H9 (cell line): ENCODE data around the gene ITPK1. TPM values are rescaled to one million over a fixed set of nuclear protein-coding genes. Genes with fewer than 3 reads are reported as not detected.

ENCODE experiments used
- DNase-seq: peaks from one replicate; pipeline ENCODE4 v3.0.0-alpha.2; 2017
- H2AFZ ChIP-seq: one replicate; pipeline ENCODE4 v1.6.1; 2013; ENCODE audit warnings: mild to moderate bottlenecking, low read length, control low read depth, moderate library complexity
- H2AK5ac ChIP-seq: 2 replicates; pipeline ENCODE4 v1.6.1; 2013; ENCODE audit warnings: low read length, control low read depth, mixed read lengths; ENCODE audit not compliant: insufficient read length
- H2BK120ac ChIP-seq: one replicate; pipeline ENCODE4 v1.6.1; 2013; ENCODE audit warnings: low read depth, mild to moderate bottlenecking, low read length, control low read depth, inconsistent platforms; ENCODE audit not compliant: poor library complexity, severe bottlenecking
- H2BK12ac ChIP-seq: 2 replicates; pipeline ENCODE4 v1.6.1; 2013; ENCODE audit warnings: low read length, control low read depth, mixed read lengths, low read depth; ENCODE audit not compliant: insufficient read length
- H2BK15ac ChIP-seq: 2 replicates; pipeline ENCODE4 v1.6.1; 2013; ENCODE audit warnings: low read depth, low read length, control low read depth
- H2BK20ac ChIP-seq: one replicate; pipeline ENCODE4 v1.6.1; 2013; ENCODE audit warnings: low read depth, mild to moderate bottlenecking, low read length, control low read depth, inconsistent platforms; ENCODE audit not compliant: poor library complexity, severe bottlenecking
- H2BK5ac ChIP-seq: 2 replicates; pipeline ENCODE4 v1.6.1; 2013; ENCODE audit warnings: low read length, control low read depth, mixed read lengths; ENCODE audit not compliant: insufficient read length
- H3K14ac ChIP-seq: 2 replicates; pipeline ENCODE4 v1.6.1; 2013; ENCODE audit warnings: low read length, control low read depth; ENCODE audit not compliant: insufficient read depth
- H3K18ac ChIP-seq: 2 replicates; pipeline ENCODE4 v1.6.1; 2013; ENCODE audit warnings: low read depth, mild to moderate bottlenecking, mixed read lengths, low read length, control low read depth; ENCODE audit not compliant: insufficient read length
- H3K23ac ChIP-seq: 2 replicates; pipeline ENCODE4 v1.6.1; 2013; ENCODE audit warnings: low read length, control low read depth, mixed read lengths, low read depth; ENCODE audit not compliant: insufficient read length
- H3K23me2 ChIP-seq: 2 replicates; pipeline ENCODE4 v1.6.1; 2013; ENCODE audit warnings: low read depth, mild to moderate bottlenecking, mixed read lengths, low read length, control low read depth; ENCODE audit not compliant: insufficient read length, poor library complexity, severe bottlenecking
- H3K27ac ChIP-seq: 2 replicates; pipeline ENCODE4 v1.5.1; 2013; ENCODE audit warnings: low read length, control low read depth, mixed read lengths, low read depth; ENCODE audit not compliant: insufficient read length
- H3K27me3 ChIP-seq: 2 replicates; pipeline ENCODE4 v1.6.1; 2013; ENCODE audit warnings: low read length, control low read depth, inconsistent platforms; ENCODE audit not compliant: insufficient read depth
- H3K4ac ChIP-seq: 2 replicates; pipeline ENCODE4 v1.6.1; 2013; ENCODE audit warnings: low read depth, mild to moderate bottlenecking, control low read depth, inconsistent platforms, low read length, moderate library complexity
- H3K4me1 ChIP-seq: 2 replicates; pipeline ENCODE4 v1.6.1; 2013; ENCODE audit warnings: low read length, control low read depth, inconsistent platforms; ENCODE audit not compliant: insufficient read depth
- H3K4me2 ChIP-seq: 2 replicates; pipeline ENCODE4 v1.6.1; 2013; ENCODE audit warnings: low read length, control low read depth, mixed read lengths; ENCODE audit not compliant: insufficient read length, insufficient read depth
- H3K56ac ChIP-seq: 2 replicates; pipeline ENCODE4 v1.6.1; 2013; ENCODE audit warnings: low read depth, mild to moderate bottlenecking, mixed read lengths, low read length, control low read depth; ENCODE audit not compliant: insufficient read length
- H3K79me1 ChIP-seq: 2 replicates; pipeline ENCODE4 v1.6.1; 2013; ENCODE audit warnings: low read depth, mild to moderate bottlenecking, moderate library complexity, low read length, control low read depth, inconsistent platforms; ENCODE audit not compliant: insufficient read depth, poor library complexity, severe bottlenecking
- H3K79me2 ChIP-seq: 2 replicates; pipeline ENCODE4 v1.6.1; 2013; ENCODE audit warnings: low read length, control low read depth, inconsistent platforms; ENCODE audit not compliant: insufficient read depth
- H3K9ac ChIP-seq: 2 replicates; pipeline ENCODE4 v1.6.1; 2013; ENCODE audit warnings: low read length, control low read depth, mixed read lengths; ENCODE audit not compliant: insufficient read length; ENCODE audit errors: extremely low read depth
- H3K9me3 ChIP-seq: one replicate; pipeline ENCODE4 v1.6.1; 2013; ENCODE audit warnings: low read depth, low read length, inconsistent platforms; ENCODE audit not compliant: control insufficient read depth
- H3T11ph ChIP-seq: one replicate; pipeline ENCODE4 v1.6.1; 2013; ENCODE audit warnings: mild to moderate bottlenecking, low read length, control low read depth, inconsistent platforms
- H4K20me1 ChIP-seq: one replicate; pipeline ENCODE4 v1.6.1; 2013; ENCODE audit not compliant: control insufficient read depth, insufficient read length, insufficient read depth
- H4K5ac ChIP-seq: 2 replicates; pipeline ENCODE4 v1.6.1; 2013; ENCODE audit warnings: low read depth, mild to moderate bottlenecking, mixed read lengths, low read length, control low read depth; ENCODE audit not compliant: insufficient read length
- H4K8ac ChIP-seq: replicated peaks from 2 replicates; pipeline ENCODE4 v1.6.1; 2013; ENCODE audit warnings: low read length, control low read depth, mixed read lengths, low read depth; ENCODE audit not compliant: insufficient read length
- H4K91ac ChIP-seq: 2 replicates; pipeline ENCODE4 v1.6.1; 2013; ENCODE audit warnings: low read depth, mild to moderate bottlenecking, moderate library complexity, mixed read lengths, low read length, control low read depth; ENCODE audit not compliant: insufficient read length
- H3K27ac Mint-ChIP-seq, 3 experiments: 2 replicates in 2 of 3; 3 replicates in 1 of 3; pipeline ENCODE4 v1.8.0; 2020 to 2021; ENCODE audit warnings: mixed read lengths in 3 of 3, mild to moderate bottlenecking in 1 of 3, moderate library complexity in 1 of 3
- H3K27me3 Mint-ChIP-seq: 2 replicates; pipeline ENCODE4 v1.8.0; 2021; ENCODE audit warnings: low read depth, mild to moderate bottlenecking, moderate library complexity, mixed read lengths
- H3K36me3 Mint-ChIP-seq, 3 experiments: 2 replicates in 2 of 3; 3 replicates in 1 of 3; pipeline ENCODE4 v1.8.0; 2020 to 2021; ENCODE audit warnings: low read depth in 3 of 3, mixed read lengths in 3 of 3; ENCODE audit not compliant: insufficient read depth in 1 of 3
- H3K4me1 Mint-ChIP-seq, 2 experiments: 2 replicates each; pipeline ENCODE4 v1.8.0; 2020; ENCODE audit warnings: mixed read lengths in 2 of 2
- H3K4me3 Mint-ChIP-seq, 2 experiments: 2 replicates in 1 of 2; 3 replicates in 1 of 2; pipeline ENCODE4 v1.8.0; 2020 to 2021; ENCODE audit warnings: mild to moderate bottlenecking in 2 of 2, mixed read lengths in 2 of 2, moderate library complexity in 1 of 2
- H3K9me3 Mint-ChIP-seq, 2 experiments: 2 replicates in 1 of 2; 3 replicates in 1 of 2; pipeline ENCODE4 v1.8.0; 2020; ENCODE audit warnings: mild to moderate bottlenecking in 2 of 2, mixed read lengths in 2 of 2, moderate library complexity in 1 of 2
- WGBS: extraction: QIAGEN DNeasy Blood & Tissue Kit; methylation state at CpG from one replicate; pipeline ENCODE4 v1.1.7; 2013; ENCODE audit warnings: missing lambda C conversion rate, low lambda C conversion rate, mixed read lengths; ENCODE audit not compliant: insufficient read length; ENCODE audit errors: extremely low coverage; 5-methylcytosine and 5-hydroxymethylcytosine counted together
- total RNA-seq: library from RNA; stranded (reverse); gene quantifications from 2 replicates; pipeline ENCODE4 v1.2.1, GENCODE V29; 2021
- TF ChIP-seq, protein P1 (sequence below): fragments of 200-600 bp; sonication (generic); conservative IDR thresholded peaks from 3 replicates; pipeline ENCODE4 v1.8.0; 2021; ENCODE audit warnings: antibody characterized with exemption, mild to moderate bottlenecking

The ITPK1 gene
- total RNA-seq, 1 experiment from 2014 or later: 92.7 TPM

GRCh38 chr14:93055651-93056115, 60.0 kb downstream of the ITPK1 start:
- Histone ChIP-seq H3K9ac (no peak overlapping the region), H3K9me3 (no peaks in the 10 kb centered on the region), H3K27ac (no peak overlapping the region), H2AK5ac (no peak overlapping the region), H2AFZ (no peak overlapping the region), H3K27me3 (no peaks in the 10 kb centered on the region), H2BK120ac (no peak overlapping the region), H2BK15ac (no peak overlapping the region), H3K18ac (no peak overlapping the region), H2BK20ac (no peak overlapping the region), H3K4me2 (no peak overlapping the region), H3K14ac (no peak overlapping the region), H4K91ac (no peak overlapping the region), H4K20me1 (peaks cover 2% of the 10 kb centered on the region), H3K79me2 (no peaks in the 10 kb centered on the region), H4K8ac (no peak overlapping the region), H3T11ph (no peak overlapping the region), H3K79me1 (no peaks in the 10 kb centered on the region), H4K5ac (no peak overlapping the region), H3K23me2 (no peaks in the 10 kb centered on the region), H2BK5ac (no peak overlapping the region), H3K4me1 (peaks cover 5% of the 10 kb centered on the region), H3K4ac (no peak overlapping the region), H3K56ac (no peak overlapping the region), H2BK12ac (no peak overlapping the region), H3K23ac (no peak overlapping the region)
- Mint-ChIP-seq H3K27me3 (no peaks in the 10 kb centered on the region), H3K4me3 (no peak overlapping the region), H3K9me3 (no peaks in the 10 kb centered on the region), H3K4me1 (peaks cover 62 to 67% of the 10 kb centered on the region in 2 experiments), H3K36me3 (peaks cover 7 to 13% (median 8%) of the 10 kb centered on the region in 3 experiments; a peak in 4 of 7 replicates), H3K27ac (peak overlapping the region; percentile 72 to 90 (median 89); a peak in 6 of 7 replicates)
- TF ChIP-seq, protein P1, sequence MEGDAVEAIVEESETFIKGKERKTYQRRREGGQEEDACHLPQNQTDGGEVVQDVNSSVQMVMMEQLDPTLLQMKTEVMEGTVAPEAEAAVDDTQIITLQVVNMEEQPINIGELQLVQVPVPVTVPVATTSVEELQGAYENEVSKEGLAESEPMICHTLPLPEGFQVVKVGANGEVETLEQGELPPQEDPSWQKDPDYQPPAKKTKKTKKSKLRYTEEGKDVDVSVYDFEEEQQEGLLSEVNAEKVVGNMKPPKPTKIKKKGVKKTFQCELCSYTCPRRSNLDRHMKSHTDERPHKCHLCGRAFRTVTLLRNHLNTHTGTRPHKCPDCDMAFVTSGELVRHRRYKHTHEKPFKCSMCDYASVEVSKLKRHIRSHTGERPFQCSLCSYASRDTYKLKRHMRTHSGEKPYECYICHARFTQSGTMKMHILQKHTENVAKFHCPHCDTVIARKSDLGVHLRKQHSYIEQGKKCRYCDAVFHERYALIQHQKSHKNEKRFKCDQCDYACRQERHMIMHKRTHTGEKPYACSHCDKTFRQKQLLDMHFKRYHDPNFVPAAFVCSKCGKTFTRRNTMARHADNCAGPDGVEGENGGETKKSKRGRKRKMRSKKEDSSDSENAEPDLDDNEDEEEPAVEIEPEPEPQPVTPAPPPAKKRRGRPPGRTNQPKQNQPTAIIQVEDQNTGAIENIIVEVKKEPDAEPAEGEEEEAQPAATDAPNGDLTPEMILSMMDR: no peak
- DNase-seq: no peak
- WGBS: no CpG with 5 or more reads among the region's 9 CpGs
